ENCODE data around the gene SPG7. TPM values are rescaled to one million over a fixed set of nuclear protein-coding genes. Genes with fewer than 3 reads are reported as not detected.

Gene SPG7
- total and polyA plus RNA-seq, 12 donors, result 69.8 to 145 (median 101) TPM

GRCh38 chr16:89505204-89506112, 2.7 kb upstream of the SPG7 start:
- no peaks in the 10 kb centered on the region for H3K27me3 ChIP-seq
- H3K9me3 ChIP-seq, result no peaks in the 10 kb centered on the region
- H3K4me1 ChIP-seq, result peaks cover 20 to 59% (median 53%) of the 10 kb centered on the region in 9 donors
- peak; percentile 82 to 96 for DNase-seq
- peak overlapping the region; percentile 49 to 99 (median 98) for H3K27ac ChIP-seq
- peak; percentile 37 to 79 (median 58) for ATAC-seq
- WGBS, 2 donors, result 31 to 34% methylated on average over 20 of the region's 20 CpGs
- intact Hi-C loops (cut with DNase I), result loop anchor here in 7 of 10 donors (1.0 to 10.0 kb wide), 7 partner anchors 15 to 263 kb away; partner anchors contain the start of genes ANKRD11 (in 1 of the 7) and RPL13 (in 1 of the 7)
- peak overlapping the region in 6 of 10 donors; percentile 8 to 35 (median 23) for H3K4me3 ChIP-seq
- TF ChIP-seq CTCF (IDR thresholded peaks at IDR 0.05), result no peak
- peaks cover 0 to 3% (median 1%) of the 10 kb centered on the region in 9 donors for H3K36me3 ChIP-seq

GRCh38 chr16:89506113-89506504, 2.1 kb upstream of the SPG7 start:
- WGBS, 2 donors, result 43 to 48% methylated on average over 4 of the region's 4 CpGs
- ATAC-seq, result peak in 6 of 8 donors; percentile 10 to 46 (median 30)

GRCh38 chr16:89506791-89507191, 1.4 kb upstream of the SPG7 start:
- intact Hi-C loops (cut with DNase I), result loop anchor here in 7 of 10 donors (5.0 to 10.0 kb wide), 6 partner anchors 58 to 264 kb away; partner anchors contain the start of gene RPL13 (in 1 of the 7)
- Histone ChIP-seq H3K4me3 (peak overlapping the region in 9 of 10 donors; percentile 61 to 97 (median 90)), H3K27ac (peak overlapping the region; percentile 49 to 99 (median 98)), H3K9me3 (no peaks in the 10 kb centered on the region), H3K27me3 (no peaks in the 10 kb centered on the region), H3K36me3 (peaks cover 0 to 16% (median 13%) of the 10 kb centered on the region in 9 donors), H3K4me1 (peaks cover 20 to 60% (median 53%) of the 10 kb centered on the region in 9 donors)
- DNase-seq, result no peak
- WGBS, 2 donors, result 23 to 38% methylated on average over 15 of the region's 15 CpGs
- ATAC-seq, result no peak
- no peak for TF ChIP-seq CTCF (IDR thresholded peaks at IDR 0.05)

More at GRCh38 chr16:89506113-89506504, 2.1 kb upstream of the SPG7 start:
- peaks cover 20 to 60% (median 53%) of the 10 kb centered on the region in 9 donors for H3K4me1 ChIP-seq
- H3K27ac ChIP-seq, result peak overlapping the region; percentile 49 to 99 (median 98)
- no peak for TF ChIP-seq CTCF (IDR thresholded peaks at IDR 0.05)
- H3K36me3 ChIP-seq, result peaks cover 0 to 9% (median 8%) of the 10 kb centered on the region in 9 donors
- intact Hi-C loops (cut with DNase I), result loop anchor here in 7 of 10 donors (5.0 to 10.0 kb wide), 6 partner anchors 59 to 264 kb away; partner anchors contain the start of gene RPL13 (in 1 of the 7)
- peak overlapping the region in 6 of 10 donors; percentile 8 to 97 (median 34) for H3K4me3 ChIP-seq
- no peaks in the 10 kb centered on the region for H3K9me3 ChIP-seq
- no peaks in the 10 kb centered on the region for H3K27me3 ChIP-seq
- DNase-seq, result no peak

- no peaks in the 10 kb centered on the region for H3K9me3 ChIP-seq
- H3K36me3 ChIP-seq, result peaks cover 0 to 21% (median 17%) of the 10 kb centered on the region in 9 donors
- peak overlapping the region; percentile 91 to 99 (median 98) for H3K27ac ChIP-seq
- 7 to 8% methylated on average over 42 of the region's 42 CpGs for WGBS, 2 donors
- H3K4me3 ChIP-seq, result peak overlapping the region; percentile 51 to 97 (median 88)
- TF ChIP-seq CTCF (IDR thresholded peaks at IDR 0.05), result peak in 3 of 9 donors; percentile 7 to 14 (median 12)
- intact Hi-C loops (cut with DNase I), result loop anchor here in 7 of 10 donors (5.0 to 10.0 kb wide), 6 partner anchors 57 to 265 kb away; partner anchors contain the start of gene RPL13 (in 1 of the 7)
- H3K4me1 ChIP-seq, result peaks cover 20 to 56% (median 48%) of the 10 kb centered on the region in 9 donors
- H3K27me3 ChIP-seq, result no peaks in the 10 kb centered on the region
- DNase-seq, result no peak
- peak in 4 of 8 donors; percentile 4 to 53 (median 20) for ATAC-seq
Measured at GRCh38 chr16:89507214-89507833, 879 bp upstream of the SPG7 start.
